K562 (cell line): Measurements from ENCODE around the gene ZC3HAV1L. TPM values are rescaled to one million over a fixed set of nuclear protein-coding genes. Genes with fewer than 3 reads are reported as not detected.

Experiments used
- CBFB ChIP-seq: sonication (generic); formaldehyde crosslinking; IDR thresholded peaks from 2 replicates; pipeline ENCODE4 v1.4.0; 2020; ENCODE audit warnings: mild to moderate bottlenecking, missing genetic modification reagents
- EGR1 ChIP-seq: fragments of 450-650 bp; conservative IDR thresholded peaks from 2 replicates; pipeline ENCODE4 v1.6.1; 2017; ENCODE audit warnings: mild to moderate bottlenecking
- ETV5 ChIP-seq: sonication (generic); formaldehyde crosslinking; IDR thresholded peaks from 2 replicates; pipeline ENCODE4 v1.4.0; 2020; ENCODE audit warnings: low read depth, mild to moderate bottlenecking, missing genetic modification reagents
- GATAD2A ChIP-seq: fragments of 450-650 bp; IDR thresholded peaks from 2 replicates; pipeline ENCODE4 v1.6.1; 2017
- MAFF ChIP-seq: IDR thresholded peaks from 2 replicates; pipeline ENCODE4 v1.6.1; 2012; ENCODE audit warnings: low read length, improper control_type of control experiment
- NFATC3 ChIP-seq: fragments of 450-650 bp; IDR thresholded peaks from 2 replicates; pipeline ENCODE4 v1.6.1; 2017; ENCODE audit warnings: mild to moderate bottlenecking
- NFRKB ChIP-seq: fragments of 450-650 bp; IDR thresholded peaks from 2 replicates; pipeline ENCODE4 v1.6.1; 2016; ENCODE audit warnings: low read depth
- PCBP1 ChIP-seq: fragments of 200-400 bp; formaldehyde crosslinking; IDR thresholded peaks from 2 replicates; pipeline ENCODE4 v1.6.1; 2018; ENCODE audit warnings: mild to moderate bottlenecking, low read depth, low read length; ENCODE audit not compliant: poor library complexity, severe bottlenecking
- SMARCA5 ChIP-seq: fragments of 450-650 bp; IDR thresholded peaks from 2 replicates; pipeline ENCODE4 v1.6.1; 2016
- SMARCE1 ChIP-seq: fragments of 450-650 bp; IDR thresholded peaks from 2 replicates; pipeline ENCODE4 v1.7.1; 2016; ENCODE audit warnings: mild to moderate bottlenecking
- ZNF253 ChIP-seq: fragments of 250-450 bp; sonication (Bioruptor Pico); conservative IDR thresholded peaks from 2 replicates; pipeline ENCODE4 v1.6.1; 2021; ENCODE audit warnings: mild to moderate bottlenecking
- polyA plus RNA-seq, 8 experiments: library from polyadenylated mRNA; depleted of rRNA in 4 of 8; stranded (reverse) in 5 of 8; unstranded in 3 of 8; fragments of >200 nt; fragmentation: Nextera tagmentation in 2 of 8; fragmentation: Illumina TruSeq in 1 of 8; extraction: Ambion mirVana in 2 of 8; extraction: Trizol in 1 of 8; gene quantifications; 2 replicates each; pipeline versions ENCODE4 v1.2.1 to v1.2.3, GENCODE V29; 2011 to 2014; ENCODE audit warnings: inconsistent platforms in 1 of 8, missing spikeins in 1 of 8
- total RNA-seq, 7 experiments: library from RNA; depleted of rRNA in 6 of 7; stranded (reverse); fragments of >200 nt in 6 of 7; fragmentation: Illumina TruSeq in 2 of 7; extraction: Trizol in 2 of 7; gene quantifications; 2 replicates each; pipeline versions ENCODE4 v1.2.1 to v1.2.3, GENCODE V29; 2011 to 2021; ENCODE audit warnings: low replicate concordance in 1 of 7
- TF ChIP-seq, protein P1 (sequence below): fragments of 250-450 bp; sonication (Bioruptor Pico); IDR thresholded peaks from 2 replicates; pipeline ENCODE4 v1.4.0; 2020
- TF ChIP-seq, protein P2 (sequence below), 2 experiments: IDR thresholded peaks; 2 replicates each; pipeline ENCODE4 v1.6.1; 2012; ENCODE audit warnings: improper control_type of control experiment in 2 of 2, low read depth in 2 of 2, low read length in 2 of 2, borderline replicate concordance in 1 of 2

The ZC3HAV1L gene
- total and polyA plus RNA-seq, 9 of the 15 experiments (the other 6 are each of a cell fraction or from before 2014, with no cell fraction given), result not detected

DNA sequence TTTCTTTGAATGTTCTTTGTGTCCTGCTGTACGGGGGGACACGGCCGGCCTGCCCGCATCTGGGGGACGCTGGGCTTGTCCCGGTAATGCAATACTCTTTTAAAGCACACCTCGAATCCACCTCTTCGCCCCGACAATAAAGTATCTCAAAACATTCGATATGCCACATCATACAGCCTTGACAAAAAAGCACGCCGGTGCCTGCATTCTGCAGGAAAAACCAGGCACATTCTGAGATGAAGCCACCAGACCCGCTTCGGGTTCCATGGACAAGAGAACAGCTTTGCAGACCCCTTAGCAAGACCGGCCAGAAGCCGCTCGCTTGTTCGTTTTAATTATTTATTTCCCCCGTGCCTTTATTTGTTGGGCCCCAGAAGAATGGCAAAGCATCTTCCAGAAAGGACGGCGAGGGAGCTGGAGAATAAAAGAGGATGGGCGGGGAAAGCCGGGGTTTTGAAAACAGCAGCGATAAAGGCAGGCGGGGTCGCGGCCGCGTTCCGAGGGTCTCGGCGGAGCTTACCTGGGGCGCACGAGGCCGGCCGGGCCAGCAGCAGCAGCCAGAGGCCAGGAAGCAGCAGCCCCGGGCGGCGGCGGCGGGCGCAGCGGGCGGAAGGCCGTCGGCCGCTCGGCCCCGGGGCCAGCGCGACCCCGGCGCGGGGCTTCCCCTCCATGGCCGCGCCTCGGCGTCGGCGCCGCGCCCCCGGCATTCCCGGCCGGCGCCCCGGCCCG lies 55.1 kb downstream of the ZC3HAV1L start (continued):
- TF ChIP-seq EGR1 (no peak), PCBP1 (no peak), ETV5 (no peak), NFRKB (no peak), GATAD2A (no peak), CBFB (CRISPR knock-in tag) (no peak), NFATC3 (no peak), ZNF253 (CRISPR knock-in tag) (no peak), SMARCA5 (no peak), SMARCE1 (no peak), MAFF (no peak)
- TF ChIP-seq, protein P1, sequence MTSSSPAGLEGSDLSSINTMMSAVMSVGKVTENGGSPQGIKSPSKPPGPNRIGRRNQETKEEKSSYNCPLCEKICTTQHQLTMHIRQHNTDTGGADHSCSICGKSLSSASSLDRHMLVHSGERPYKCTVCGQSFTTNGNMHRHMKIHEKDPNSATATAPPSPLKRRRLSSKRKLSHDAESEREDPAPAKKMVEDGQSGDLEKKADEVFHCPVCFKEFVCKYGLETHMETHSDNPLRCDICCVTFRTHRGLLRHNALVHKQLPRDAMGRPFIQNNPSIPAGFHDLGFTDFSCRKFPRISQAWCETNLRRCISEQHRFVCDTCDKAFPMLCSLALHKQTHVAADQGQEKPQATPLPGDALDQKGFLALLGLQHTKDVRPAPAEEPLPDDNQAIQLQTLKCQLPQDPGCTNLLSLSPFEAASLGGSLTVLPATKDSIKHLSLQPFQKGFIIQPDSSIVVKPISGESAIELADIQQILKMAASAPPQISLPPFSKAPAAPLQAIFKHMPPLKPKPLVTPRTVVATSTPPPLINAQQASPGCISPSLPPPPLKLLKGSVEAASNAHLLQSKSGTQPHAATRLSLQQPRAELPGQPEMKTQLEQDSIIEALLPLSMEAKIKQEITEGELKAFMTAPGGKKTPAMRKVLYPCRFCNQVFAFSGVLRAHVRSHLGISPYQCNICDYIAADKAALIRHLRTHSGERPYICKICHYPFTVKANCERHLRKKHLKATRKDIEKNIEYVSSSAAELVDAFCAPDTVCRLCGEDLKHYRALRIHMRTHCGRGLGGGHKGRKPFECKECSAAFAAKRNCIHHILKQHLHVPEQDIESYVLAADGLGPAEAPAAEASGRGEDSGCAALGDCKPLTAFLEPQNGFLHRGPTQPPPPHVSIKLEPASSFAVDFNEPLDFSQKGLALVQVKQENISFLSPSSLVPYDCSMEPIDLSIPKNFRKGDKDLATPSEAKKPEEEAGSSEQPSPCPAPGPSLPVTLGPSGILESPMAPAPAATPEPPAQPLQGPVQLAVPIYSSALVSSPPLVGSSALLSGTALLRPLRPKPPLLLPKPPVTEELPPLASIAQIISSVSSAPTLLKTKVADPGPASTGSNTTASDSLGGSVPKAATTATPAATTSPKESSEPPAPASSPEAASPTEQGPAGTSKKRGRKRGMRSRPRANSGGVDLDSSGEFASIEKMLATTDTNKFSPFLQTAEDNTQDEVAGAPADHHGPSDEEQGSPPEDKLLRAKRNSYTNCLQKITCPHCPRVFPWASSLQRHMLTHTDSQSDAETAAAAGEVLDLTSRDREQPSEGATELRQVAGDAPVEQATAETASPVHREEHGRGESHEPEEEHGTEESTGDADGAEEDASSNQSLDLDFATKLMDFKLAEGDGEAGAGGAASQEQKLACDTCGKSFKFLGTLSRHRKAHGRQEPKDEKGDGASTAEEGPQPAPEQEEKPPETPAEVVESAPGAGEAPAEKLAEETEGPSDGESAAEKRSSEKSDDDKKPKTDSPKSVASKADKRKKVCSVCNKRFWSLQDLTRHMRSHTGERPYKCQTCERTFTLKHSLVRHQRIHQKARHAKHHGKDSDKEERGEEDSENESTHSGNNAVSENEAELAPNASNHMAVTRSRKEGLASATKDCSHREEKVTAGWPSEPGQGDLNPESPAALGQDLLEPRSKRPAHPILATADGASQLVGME (CRISPR knock-in tag), result no peak
- TF ChIP-seq, protein P2, sequence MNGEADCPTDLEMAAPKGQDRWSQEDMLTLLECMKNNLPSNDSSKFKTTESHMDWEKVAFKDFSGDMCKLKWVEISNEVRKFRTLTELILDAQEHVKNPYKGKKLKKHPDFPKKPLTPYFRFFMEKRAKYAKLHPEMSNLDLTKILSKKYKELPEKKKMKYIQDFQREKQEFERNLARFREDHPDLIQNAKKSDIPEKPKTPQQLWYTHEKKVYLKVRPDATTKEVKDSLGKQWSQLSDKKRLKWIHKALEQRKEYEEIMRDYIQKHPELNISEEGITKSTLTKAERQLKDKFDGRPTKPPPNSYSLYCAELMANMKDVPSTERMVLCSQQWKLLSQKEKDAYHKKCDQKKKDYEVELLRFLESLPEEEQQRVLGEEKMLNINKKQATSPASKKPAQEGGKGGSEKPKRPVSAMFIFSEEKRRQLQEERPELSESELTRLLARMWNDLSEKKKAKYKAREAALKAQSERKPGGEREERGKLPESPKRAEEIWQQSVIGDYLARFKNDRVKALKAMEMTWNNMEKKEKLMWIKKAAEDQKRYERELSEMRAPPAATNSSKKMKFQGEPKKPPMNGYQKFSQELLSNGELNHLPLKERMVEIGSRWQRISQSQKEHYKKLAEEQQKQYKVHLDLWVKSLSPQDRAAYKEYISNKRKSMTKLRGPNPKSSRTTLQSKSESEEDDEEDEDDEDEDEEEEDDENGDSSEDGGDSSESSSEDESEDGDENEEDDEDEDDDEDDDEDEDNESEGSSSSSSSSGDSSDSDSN (IDR thresholded peaks at IDR 0.05; ENCODE audit: borderline replicate concordance in 1 of 2, low read depth in 2 of 2, low read length in 2 of 2), result no peak; a peak in 1 of 4 replicates
